ENCODE data around the gene ZNF544. TPM values are rescaled to one million over a fixed set of nuclear protein-coding genes. Genes with fewer than 3 reads are reported as not detected.

Gene ZNF544
- total RNA-seq, 1 experiment from 2014 or later = 63.8 TPM

DNA sequence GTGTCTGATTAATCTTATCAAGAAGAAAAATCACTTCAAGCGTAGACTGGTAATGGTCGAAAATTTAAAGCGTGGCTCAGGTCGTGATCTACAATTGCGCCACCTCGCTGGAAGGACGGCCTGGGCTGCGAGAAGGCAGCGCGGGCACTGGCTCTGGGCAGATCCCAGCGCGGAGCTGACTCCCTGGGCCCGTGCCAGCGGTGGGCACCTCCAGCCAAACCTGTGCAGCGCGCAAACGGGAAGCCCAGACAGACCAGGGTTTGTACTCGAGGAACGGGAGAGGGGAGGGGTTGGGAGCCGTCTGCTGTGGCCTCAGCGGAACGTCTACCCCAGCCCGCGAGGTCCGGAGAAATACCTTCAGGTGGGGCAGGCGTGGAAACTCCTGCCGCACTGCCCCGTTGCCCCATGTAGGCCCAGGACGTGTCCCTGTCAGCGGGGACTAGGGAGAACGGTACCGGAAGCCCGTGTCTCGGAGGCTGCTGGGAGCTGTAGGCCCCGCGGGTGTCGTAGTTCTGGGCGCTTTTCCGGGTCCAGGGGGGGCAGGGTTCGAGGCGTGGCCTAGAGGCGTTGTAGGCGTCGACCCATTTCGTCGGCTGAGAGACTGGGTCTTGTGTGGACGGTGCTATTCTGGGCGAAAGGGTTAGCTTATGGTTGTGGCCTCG, 24.8 kb upstream of the ZNF544 start (continued):
- TF ChIP-seq, protein P1, sequence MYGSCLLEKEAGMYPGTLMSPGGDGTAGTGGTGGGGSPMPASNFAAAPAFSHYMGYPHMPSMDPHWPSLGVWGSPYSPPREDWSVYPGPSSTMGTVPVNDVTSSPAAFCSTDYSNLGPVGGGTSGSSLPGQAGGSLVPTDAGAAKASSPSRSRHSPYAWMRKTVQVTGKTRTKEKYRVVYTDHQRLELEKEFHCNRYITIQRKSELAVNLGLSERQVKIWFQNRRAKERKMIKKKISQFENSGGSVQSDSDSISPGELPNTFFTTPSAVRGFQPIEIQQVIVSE (CRISPR knock-in tag; IDR thresholded peaks at IDR 0.05; ENCODE audit: borderline replicate concordance) = no peak
- TF ChIP-seq PRDM15 (CRISPR knock-in tag; IDR thresholded peaks at IDR 0.05) (no peak), PRRX2 (CRISPR knock-in tag; IDR thresholded peaks at IDR 0.05) (0 out of 2 replicates have a peak, but pooled peaks have one; percentile 41), ZNF423 (CRISPR knock-in tag; IDR thresholded peaks at IDR 0.05) (no peak), FOXK1 (CRISPR knock-in tag; IDR thresholded peaks at IDR 0.05) (0 out of 2 replicates have a peak, but pooled peaks have one; percentile 56), ERG (CRISPR knock-in tag; IDR thresholded peaks at IDR 0.05) (peak; percentile 74; the same call in 1 of the 2 replicates)
- TF ChIP-seq, protein P2, sequence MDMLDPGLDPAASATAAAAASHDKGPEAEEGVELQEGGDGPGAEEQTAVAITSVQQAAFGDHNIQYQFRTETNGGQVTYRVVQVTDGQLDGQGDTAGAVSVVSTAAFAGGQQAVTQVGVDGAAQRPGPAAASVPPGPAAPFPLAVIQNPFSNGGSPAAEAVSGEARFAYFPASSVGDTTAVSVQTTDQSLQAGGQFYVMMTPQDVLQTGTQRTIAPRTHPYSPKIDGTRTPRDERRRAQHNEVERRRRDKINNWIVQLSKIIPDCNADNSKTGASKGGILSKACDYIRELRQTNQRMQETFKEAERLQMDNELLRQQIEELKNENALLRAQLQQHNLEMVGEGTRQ (CRISPR knock-in tag; IDR thresholded peaks at IDR 0.05) = peak; percentile 12; the same call in 1 of the 2 replicates

GRCh38 chr19:58204566-58204965, 24.1 kb upstream of the ZNF544 start:
- ATAC-seq (peak; percentile 9; the same call in 1 of the 2 replicates), DNase-seq (ENCODE audit: low spot score) (no peak)
- ChIA-PET CTCF (interaction anchor here (0.7 to 2.1 kb wide), 5 partner anchors 14 to 182 kb away, joined by 3 to 12 read pairs (median 5); partner anchors contain the start of genes ZNF497 and ZNF544), POLR2A (interaction anchor here (1.2 to 2.0 kb wide), 2 partner anchors 21 to 24 kb away, joined by 8 to 13 read pairs; partner anchors contain the start of genes ZNF274 and ZNF544)
- Mint-ChIP-seq H3K27me3 (ENCODE audit: low read depth) (no peaks in the 10 kb centered on the region), H3K27ac (peak overlapping the region; percentile 57), H3K36me3 (peaks cover 70% of the 10 kb centered on the region), H3K4me3 (peak overlapping the region; percentile 79), H3K9me3 (peaks cover 24% of the 10 kb centered on the region), H3K4me1 (peaks cover 9% of the 10 kb centered on the region)
- TF ChIP-seq ZBTB43 (CRISPR knock-in tag; IDR thresholded peaks at IDR 0.05) (no peak), NFYB (CRISPR knock-in tag; conservative IDR thresholded peaks at IDR 0.05; ENCODE audit: low read depth) (no peak), IRF2 (CRISPR knock-in tag; IDR thresholded peaks at IDR 0.05; ENCODE audit: borderline replicate concordance, low read depth) (no peak), ZNF138 (CRISPR knock-in tag; conservative IDR thresholded peaks at IDR 0.05) (no peak), ZNF423 (CRISPR knock-in tag; IDR thresholded peaks at IDR 0.05) (no peak), E2F1 (CRISPR knock-in tag; IDR thresholded peaks at IDR 0.05) (no peak), ZNF671 (CRISPR knock-in tag; IDR thresholded peaks at IDR 0.05) (no peak), ARID4B (CRISPR knock-in tag; IDR thresholded peaks at IDR 0.05; ENCODE audit: borderline replicate concordance) (no peak), SOX15 (CRISPR knock-in tag; IDR thresholded peaks at IDR 0.05) (no peak)
- TF ChIP-seq, protein P3, sequence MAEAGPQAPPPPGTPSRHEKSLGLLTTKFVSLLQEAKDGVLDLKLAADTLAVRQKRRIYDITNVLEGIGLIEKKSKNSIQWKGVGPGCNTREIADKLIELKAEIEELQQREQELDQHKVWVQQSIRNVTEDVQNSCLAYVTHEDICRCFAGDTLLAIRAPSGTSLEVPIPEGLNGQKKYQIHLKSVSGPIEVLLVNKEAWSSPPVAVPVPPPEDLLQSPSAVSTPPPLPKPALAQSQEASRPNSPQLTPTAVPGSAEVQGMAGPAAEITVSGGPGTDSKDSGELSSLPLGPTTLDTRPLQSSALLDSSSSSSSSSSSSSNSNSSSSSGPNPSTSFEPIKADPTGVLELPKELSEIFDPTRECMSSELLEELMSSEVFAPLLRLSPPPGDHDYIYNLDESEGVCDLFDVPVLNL (CRISPR knock-in tag; IDR thresholded peaks at IDR 0.05; ENCODE audit: borderline replicate concordance, low read depth) = no peak
- TF ChIP-seq, protein P4, sequence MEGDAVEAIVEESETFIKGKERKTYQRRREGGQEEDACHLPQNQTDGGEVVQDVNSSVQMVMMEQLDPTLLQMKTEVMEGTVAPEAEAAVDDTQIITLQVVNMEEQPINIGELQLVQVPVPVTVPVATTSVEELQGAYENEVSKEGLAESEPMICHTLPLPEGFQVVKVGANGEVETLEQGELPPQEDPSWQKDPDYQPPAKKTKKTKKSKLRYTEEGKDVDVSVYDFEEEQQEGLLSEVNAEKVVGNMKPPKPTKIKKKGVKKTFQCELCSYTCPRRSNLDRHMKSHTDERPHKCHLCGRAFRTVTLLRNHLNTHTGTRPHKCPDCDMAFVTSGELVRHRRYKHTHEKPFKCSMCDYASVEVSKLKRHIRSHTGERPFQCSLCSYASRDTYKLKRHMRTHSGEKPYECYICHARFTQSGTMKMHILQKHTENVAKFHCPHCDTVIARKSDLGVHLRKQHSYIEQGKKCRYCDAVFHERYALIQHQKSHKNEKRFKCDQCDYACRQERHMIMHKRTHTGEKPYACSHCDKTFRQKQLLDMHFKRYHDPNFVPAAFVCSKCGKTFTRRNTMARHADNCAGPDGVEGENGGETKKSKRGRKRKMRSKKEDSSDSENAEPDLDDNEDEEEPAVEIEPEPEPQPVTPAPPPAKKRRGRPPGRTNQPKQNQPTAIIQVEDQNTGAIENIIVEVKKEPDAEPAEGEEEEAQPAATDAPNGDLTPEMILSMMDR (IDR thresholded peaks at IDR 0.05) = no peak

Measured in WTC11 (cell line).